ENCODE data around the gene APCDD1L.
"Not testable (repeated sequence)": the region's sequence is repeated elsewhere in the genome, so short reads cannot be mapped to it uniquely, and the experiment has no call there.

The APCDD1L gene

DNA sequence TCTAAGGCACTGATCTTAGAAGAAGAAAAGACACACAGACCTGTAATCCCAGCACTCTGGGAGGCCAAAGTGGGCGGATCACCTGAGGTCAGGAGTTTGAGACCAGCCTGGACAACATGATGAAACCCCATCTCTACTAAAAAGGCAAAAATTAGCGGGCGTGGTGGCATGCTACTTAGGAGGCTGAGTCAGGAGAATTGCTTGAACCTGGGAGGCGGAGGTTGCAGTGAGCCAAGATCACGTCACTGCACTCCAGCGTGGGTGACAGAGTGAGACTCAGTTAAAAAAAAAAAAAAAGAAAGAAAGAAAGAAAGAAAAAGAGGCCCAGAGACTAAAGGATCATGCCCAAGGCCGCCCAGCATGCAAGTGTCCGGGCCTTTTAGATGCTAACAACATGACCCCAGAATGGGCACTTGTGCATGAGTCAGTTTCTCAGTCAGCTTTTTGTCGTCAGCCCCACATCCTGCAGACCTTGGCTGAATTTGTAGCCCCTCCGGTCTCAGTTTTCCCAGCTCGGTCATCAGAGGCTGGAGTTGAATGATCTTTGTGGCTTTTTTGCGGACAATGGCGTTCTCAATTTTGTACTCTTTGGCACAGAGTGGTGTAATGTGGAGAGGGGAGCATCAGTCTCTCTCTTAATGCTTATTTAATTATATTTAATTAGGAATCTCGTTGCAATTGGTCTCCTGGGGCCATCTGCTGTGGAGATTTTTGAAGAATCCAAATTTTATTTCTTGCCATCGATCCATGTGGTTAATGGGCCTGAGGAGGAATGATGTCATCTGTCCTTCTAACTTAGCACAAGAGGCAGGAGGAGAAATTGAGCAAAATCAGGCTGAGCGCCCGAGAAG lies 30.6 kb upstream of the APCDD1L start:
- DNase-seq (ENCODE audit: low spot score): no peak

DNA sequence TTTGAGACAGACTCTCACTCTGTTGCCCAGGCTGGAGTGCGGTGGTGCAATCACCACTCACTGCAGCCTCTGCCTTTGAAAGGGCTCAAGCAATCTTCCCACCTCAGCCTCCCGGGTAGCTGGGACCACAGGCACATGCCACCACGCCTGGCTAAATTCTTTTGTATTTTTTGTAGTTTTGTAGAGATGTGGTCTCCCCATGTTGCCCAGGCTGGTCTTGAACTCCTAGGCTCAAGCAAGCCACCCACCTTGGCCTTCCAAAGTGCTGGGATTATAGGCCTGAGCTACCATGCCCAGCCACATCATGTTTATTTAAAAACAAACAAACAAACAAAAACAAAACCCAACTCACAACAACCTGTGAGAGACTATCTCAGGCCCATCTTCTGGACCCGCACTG lies 29.7 kb upstream of the APCDD1L start:
- DNase-seq (ENCODE audit: low spot score): no peak

DNA sequence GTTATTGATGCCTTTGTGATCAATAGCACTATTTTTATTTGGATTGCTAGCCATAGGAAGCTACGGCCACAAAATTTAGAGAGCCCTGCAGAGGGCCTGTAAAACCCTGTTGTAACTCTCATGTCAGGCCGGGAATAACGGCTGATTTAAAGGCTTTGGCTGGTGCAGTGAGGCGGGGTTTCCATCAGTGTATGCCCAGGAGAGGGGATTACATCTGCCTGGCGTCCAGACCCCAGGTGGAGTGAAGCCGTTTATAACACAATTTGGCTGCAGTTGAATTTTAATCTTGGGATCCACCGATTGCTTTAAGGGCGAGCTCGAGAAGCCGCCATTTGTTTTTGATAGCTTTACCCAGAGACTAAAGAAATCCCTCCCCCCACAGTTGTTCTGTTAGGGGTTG lies 29.1 kb upstream of the APCDD1L start:
- DNase-seq (ENCODE audit: low spot score): no peak

DNA sequence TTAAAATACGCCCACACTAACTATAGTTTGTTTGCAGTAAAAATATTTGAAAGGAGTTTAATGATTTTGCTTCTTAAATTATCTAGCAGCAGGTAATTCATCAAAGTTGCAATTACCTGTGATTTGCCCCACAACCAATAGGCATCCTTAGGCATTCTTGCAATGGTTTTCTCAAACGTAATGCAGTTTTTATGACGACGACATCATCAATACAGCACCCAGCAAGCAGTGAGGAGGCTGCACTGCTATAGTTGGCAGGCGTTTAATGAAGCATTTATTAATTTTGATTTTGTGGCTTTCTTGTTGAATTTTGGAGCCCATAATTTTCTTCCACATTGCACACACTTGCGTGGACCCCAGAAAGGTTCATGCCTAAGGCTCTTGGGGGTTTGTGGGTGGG lies 28.1 kb upstream of the APCDD1L start:
- no peak for DNase-seq (ENCODE audit: low spot score)

DNA sequence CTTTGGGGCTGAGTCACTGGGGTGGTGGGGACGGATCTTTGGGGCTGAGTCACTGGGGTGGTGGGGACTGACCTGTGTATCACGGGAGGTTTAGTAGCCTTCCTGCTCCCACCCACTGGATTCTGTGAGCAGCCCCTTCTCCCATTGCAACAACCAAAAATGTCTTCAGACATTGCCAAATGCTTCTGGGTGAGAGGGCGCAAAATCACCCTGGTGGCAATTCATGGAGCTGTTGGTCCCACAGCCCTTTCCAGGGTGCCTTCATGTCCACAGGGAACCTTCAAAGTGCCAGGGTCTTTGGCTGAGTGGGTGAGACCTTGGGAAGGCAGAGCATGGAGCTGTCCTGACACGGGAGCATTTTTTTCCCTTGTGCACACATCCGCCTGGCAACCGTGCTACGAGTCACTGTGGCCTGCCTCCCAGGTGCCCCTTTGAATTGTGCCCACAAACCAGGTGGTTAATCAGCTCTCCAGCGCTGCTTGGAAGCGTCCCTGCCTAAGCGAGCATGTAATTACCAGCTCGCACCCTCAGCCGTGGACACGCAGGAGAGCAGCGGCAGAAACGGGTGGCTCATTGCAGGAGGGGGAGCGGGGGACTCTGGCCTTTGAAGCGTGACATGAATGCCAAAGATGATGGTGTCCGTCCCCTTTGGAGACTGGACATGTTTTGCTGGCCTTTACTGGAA lies 27.4 kb upstream of the APCDD1L start:
- DNase-seq (ENCODE audit: low spot score): peak; percentile 58

DNA sequence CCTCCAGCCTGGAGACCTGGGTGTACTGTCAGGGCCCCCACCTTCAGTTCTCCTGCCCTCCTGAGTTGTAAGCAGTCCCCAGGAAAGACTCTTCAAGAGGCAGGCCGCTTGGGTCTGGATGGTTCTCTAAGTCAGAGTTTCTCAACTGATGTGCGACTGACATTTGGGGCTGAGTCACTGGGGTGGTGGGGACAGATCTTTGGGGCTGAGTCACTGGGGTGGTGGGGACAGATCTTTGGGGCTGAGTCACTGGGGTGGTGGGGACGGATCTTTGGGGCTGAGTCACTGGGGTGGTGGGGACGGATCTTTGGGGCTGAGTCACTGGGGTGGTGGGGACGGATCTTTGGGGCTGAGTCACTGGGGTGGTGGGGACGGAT lies 26.8 kb upstream of the APCDD1L start:
- DNase-seq (ENCODE audit: low spot score): not testable (repeated sequence)

DNA sequence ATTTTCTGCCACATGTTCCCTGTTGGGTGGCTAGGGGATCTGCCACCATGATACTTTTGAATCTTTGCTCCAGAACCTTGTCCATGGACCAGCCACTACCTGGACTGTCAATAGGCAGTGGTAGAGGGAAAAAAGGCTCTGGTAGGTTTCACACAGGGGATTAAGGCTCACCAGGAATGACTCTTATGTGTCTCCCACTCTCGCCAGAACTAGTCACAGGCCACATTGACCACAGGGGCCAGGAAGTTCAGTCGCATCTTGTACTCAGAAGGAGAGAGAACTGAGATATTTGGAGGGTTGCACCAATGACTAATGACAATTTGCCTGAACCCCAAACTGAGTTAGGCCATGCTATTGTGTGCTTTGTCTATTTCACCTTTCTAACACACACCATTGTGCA lies 23.6 kb upstream of the APCDD1L start:
- DNase-seq (ENCODE audit: low spot score): peak; percentile 51

DNA sequence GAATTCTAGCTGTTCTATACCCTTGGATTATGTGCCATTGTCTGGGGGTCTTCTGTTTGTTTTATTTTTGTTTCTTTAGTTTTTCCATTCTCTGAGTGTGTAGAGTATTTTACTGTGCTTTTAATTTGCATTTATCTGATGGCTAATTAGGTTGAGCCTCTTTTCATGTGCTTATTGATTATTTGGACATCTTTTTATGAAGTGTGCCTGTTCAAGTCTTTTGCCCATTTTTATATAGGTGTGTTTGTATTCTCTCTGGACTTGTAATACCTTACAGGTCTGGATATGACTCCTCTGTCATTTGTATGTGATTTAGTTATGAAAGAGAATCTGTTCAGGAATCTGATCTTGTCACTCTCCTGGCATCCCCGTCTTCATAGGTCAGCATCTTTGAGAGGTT lies 22.6 kb upstream of the APCDD1L start:
- no peak for DNase-seq (ENCODE audit: low spot score)

DNA sequence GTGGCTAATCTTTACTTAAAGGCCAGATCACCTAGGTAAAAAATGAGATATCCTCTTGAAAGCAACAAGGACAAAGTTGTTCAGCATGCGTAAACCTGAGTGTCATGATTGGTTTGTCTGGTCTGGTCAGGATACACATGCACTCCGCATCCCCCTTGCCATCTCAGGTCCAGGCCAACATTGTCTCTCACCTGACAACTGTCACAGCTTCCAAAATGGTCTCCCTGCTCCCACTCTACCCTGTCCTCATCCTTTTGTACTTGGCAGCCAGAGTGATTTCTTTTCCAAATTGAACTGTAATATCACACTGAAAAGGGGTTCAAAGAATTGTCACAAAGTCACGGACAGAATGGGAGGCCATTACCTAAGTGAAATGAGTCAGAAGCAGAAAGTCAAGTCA lies 21.1 kb upstream of the APCDD1L start:
- no peak for DNase-seq (ENCODE audit: low spot score)

DNA sequence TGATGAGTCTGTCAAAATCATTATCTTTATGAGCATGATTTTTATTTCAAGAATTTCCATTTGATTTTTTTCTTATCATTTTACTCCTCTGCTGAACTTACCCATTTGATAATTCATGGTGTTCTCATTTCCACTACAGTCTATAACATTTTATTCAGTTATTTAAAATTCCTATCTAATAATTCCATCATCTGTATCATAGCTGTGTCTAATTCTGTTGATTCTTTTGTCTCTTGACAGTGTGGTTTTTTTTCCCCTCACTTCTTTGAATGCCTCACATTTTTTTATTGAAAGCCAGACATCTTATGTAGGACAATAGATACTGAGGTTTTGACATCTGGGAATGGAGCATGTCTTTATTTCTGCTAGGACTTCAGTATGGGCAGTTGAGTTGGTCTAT lies 16.5 kb upstream of the APCDD1L start:
- DNase-seq (ENCODE audit: low spot score): no peak

DNA sequence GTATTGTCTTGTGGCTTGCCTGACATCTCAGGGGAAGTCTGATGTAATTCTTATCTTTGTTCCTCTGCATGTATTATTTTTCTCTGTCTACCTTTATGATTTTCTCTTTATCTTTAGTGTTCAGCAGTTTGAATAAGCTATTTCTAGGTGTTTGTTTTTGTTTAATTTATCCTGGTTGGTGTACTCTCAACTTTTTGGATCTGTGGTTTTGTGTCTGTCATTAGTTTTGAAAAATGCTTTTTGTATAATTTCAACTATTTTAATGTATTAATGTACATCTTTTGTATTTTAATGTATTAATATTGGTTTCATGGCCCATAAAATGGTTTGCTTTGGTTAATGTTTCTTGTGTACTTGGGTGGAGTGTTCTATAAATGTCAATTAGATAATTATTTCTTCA lies 15.9 kb upstream of the APCDD1L start:
- DNase-seq (ENCODE audit: low spot score): no peak

DNA sequence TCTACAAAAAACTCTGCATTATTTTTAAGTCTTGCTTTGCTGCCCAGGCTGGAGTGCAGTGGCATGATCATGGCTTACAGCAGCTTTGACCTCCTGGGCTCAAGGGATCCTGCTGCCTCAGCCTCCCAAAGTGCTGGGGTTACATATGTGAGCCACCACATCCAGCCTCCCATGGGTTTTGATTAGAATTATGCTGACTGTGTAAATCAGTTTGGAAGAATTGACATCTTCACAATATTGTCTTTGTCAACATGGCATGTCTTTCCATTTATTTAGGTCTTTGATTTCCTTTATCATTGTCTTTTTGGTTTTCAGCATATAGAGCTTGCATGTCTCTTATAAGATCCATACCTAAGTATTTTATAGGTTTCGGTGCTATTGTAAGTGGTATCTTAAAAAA lies 13.2 kb upstream of the APCDD1L start:
- DNase-seq (ENCODE audit: low spot score): no peak

DNA sequence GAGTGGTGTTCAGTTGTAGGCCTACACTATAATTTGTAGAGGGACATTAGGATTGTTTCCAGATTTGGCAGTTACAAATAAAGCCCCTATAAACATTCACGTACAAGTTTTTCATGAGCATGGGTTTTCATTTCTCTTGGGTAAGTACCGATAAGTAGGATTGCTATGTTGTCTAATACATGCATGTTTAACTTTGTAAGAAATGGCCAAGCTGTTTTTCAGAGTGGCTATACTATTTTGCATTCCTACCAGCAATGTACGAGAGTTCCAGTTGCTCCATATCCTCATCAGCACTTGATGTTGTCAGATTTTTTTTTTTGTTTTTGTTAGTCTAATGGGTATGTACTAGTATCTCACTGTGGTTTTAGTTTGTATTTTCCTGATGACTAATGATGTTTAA lies 11.2 kb upstream of the APCDD1L start:
- DNase-seq (ENCODE audit: low spot score): no peak

DNA sequence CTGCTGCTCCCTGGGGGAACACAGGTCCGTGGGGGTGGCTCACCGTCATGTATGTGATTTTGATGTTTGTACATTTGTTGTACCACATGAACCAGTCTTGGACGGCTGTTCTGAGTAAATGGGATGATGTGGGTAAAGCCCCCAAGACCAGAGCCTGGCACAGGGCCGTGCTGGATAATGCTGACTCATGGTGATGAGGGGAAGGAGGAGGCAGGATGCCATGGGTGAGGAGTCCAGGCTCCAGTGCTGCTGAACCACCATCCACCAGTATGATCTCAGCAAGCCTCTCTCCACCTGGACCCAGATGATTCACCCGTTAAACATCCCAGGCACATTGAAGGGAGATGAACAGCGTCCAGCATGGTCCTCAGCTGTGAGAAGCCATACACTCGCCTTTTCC lies 9.6 kb upstream of the APCDD1L start:
- no peak for DNase-seq (ENCODE audit: low spot score)

DNA sequence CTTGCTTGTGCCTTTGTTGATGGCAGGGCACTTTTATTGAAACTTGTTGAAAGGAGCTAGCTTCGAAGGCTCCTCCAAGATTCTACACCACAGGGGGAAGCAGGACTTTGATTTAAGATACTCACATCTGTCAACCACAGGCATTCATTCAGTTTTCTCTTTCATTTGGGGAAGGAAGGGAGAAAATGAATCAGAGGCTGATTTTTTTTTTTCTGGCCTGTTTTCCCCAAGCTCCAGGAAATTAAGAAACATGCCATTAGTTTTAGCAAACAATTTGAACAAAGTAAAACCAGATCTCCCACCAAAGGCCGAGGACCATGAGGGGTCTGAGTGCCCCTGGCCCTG lies 8.7 kb upstream of the APCDD1L start:
- no peak for DNase-seq (ENCODE audit: low spot score)

DNA sequence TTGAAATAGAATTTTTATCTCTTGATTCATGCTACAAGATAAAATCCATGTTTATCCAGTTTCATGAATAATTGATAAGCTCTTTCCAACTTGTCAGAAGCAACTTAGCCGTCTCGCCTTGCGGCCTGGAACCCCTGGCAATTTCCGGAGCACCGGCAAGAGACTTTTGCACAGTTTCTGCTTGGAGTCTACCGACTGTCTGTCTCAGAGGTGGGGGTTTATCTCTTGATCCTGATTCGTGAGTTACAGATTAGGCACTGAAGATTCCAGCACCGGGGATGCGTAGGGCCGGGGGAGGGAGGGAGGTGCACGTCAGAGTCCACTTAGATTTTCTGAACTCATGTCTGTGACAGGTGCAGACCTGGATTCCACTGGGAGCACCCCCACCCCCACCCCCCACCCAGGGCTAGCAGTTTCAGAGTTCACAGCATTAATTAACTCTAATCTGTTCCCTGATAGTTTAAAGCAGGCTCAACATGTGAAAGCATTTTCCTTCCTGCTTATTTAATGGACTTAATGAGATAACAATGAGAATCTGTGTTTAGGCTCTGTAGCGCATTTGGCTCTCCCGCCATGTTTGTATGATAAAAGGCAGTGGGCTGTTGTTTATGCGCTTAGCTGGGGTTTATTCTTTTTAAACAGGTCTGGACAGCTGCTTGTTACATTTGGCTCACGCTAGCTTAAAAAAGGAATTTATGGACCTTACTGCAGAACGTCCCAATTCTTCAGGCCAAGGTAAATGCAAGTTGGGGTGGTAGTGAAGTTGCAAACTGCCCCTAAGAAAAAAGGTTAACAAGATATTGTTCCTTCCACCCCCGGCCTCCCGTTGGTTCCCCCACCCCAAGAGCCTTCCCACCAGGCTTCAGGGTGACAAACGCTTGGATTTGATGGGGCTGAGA lies 8.1 kb upstream of the APCDD1L start:
- DNase-seq (ENCODE audit: low spot score): no peak

DNA sequence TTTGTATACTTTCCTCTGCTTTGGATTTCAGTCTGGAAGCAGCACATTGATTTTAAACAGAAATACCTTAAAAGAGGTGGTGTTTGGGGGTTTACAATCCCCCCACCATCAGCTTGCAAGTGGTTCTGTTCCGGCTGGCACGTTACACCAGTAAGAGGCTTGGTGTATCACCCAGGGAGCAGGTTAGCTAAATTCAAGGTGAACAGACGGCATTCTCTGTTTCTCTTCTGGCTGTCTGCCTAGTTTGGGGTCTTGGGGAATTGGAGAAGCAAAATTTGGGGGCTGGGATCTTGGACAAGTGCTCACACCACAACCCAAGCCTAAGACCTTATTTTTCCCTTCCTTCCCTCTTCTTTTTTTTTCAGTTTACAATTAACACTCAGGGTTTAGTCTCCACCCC lies 7.5 kb upstream of the APCDD1L start:
- DNase-seq (ENCODE audit: low spot score): no peak

DNA sequence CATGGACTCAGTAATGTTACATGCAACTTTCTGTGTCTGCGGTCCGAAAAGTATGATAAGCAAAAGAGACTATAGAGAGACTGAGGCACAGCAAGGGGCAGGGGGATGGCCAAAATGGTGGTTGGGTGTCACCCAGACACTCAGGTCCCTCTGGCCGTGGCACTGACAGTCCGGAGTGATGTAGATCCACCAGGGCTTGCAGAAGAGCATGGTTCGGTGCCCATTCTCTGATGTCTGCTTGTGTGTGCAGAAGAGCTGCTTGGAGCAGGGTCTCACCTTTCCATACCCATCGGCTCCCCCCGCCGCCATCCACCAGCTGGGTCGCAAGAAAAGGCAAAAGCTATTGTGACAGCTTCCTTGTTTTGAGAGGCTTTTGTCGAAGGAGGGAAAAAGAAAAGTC lies 6.6 kb upstream of the APCDD1L start:
- no peak for DNase-seq (ENCODE audit: low spot score)

DNA sequence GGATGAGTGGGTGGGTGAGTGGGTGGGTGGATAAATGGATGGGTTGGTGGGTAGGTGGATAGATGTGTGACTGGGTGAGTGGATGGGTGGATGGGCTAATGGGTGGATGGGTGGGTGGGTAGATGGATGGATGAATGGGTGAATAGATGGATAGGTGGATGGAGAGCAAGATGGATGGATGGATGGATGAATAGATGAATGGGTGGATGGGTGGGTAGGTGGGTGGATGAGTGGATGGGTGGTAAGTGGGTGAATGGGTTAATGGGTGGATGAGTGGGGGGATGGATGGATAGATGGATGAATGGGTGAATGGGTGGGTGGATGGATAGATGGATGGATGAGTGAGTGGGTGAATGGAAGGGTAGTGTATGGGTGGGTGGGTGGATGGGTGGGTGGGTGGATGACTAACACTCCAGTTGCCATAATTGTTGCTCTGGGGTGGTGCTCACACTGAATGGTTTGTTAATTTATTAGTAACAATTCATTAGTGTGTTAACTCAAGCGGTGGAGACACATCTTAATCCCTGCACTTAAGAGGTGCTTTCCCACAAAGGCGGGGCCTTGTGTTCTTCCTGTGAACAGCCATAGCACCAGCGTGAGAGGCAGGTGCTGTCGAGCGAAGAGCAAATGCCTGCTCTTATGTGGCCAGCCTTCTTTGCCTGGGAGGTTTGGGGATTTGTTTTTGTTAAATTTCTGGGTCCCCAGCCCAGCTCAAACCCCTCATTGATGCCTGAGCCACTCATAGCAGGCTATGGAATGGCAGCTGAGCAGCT lies 4.9 kb upstream of the APCDD1L start:
- DNase-seq (ENCODE audit: low spot score): no peak

DNA sequence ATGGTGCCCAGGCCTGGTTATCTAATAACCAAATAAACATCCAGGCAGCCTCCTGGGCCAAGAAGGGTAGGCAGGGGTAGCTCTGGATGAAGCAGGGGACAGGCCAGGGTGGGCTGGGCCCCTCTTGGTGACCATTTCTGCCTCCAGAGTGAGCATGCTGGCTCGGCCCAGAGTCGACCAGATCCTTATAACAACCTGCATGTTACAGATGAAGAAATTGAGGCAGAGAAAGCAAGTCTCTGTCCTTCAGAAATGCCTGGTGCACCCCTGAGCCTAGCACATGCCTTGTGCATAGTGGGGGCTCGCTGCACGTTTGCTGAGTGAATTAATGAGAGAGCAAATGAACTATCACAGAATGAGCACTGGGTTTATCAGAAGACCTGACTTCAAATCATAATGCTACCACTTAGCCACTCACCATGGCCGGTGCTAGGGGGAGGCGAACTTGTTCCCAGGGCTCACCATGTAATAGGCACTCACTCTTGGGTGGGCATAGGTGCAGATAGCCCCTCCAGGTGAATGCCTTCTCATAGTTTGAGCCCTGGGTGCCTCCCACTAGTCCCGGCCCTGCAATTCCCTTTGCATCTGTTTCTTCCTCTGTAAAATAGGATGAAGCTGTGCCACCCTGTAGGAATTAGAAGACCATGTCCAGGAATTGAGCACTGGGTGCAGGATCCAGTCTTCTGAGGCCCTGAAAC lies 3.8 kb upstream of the APCDD1L start:
- no peak for DNase-seq (ENCODE audit: low spot score)

DNA sequence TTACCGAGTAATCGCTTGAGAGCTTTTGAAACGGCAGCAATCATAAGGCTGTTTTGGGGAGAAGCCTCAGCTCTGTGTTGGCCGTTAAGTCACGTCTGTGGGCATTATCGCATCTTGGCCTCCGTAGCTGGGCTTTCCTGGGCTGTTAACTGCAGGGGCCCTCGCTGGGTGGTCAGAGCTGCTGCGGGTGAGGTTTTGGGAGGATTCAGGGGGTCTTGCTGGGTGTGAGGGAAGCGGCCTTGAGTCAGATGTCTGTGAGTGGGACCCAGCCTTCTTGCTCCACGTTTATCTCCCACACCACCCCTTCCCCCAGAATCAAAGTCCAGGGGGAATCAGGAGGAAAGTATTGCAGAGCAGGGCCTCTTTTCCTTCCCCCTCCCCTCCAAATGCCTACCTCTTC lies 3.2 kb upstream of the APCDD1L start:
- DNase-seq (ENCODE audit: low spot score): no peak

All from hepatic stellate cell (primary cell).